Measurements from ENCODE around the gene LRRC70. TPM values are rescaled to one million over a fixed set of nuclear protein-coding genes. Genes with fewer than 3 reads are reported as not detected.

The LRRC70 gene
- total RNA-seq, 1 donor from 2014 or later, result 0.79 TPM

GRCh38 chr5:62542720-62543119 lies 35.9 kb upstream of the LRRC70 start:
- no peak overlapping the region for H3K27ac Mint-ChIP-seq
- peaks cover 5% of the 10 kb centered on the region for H3K9me3 Mint-ChIP-seq
- peaks cover 2% of the 10 kb centered on the region for H3K27me3 Mint-ChIP-seq (ENCODE audit: insufficient read depth, low read depth)
- DNase-seq (ENCODE audit: low spot score), result no peak
- no peak overlapping the region for H3K4me2 ChIP-seq
- no peaks in the 10 kb centered on the region for H4K20me1 ChIP-seq (ENCODE audit: low read depth)
- H3K36me3 Mint-ChIP-seq, result peaks cover 33% of the 10 kb centered on the region
- H3K4me1 Mint-ChIP-seq, result no peaks in the 10 kb centered on the region
- H3F3A ChIP-seq (ENCODE audit: low read depth), result no peaks in the 10 kb centered on the region
- H3K4me3 ChIP-seq, result no peak overlapping the region
- H3K79me2 ChIP-seq (ENCODE audit: low read depth), result no peaks in the 10 kb centered on the region
- TF ChIP-seq CTCF (IDR thresholded peaks at IDR 0.05), result no peak
- no peak for TF ChIP-seq EZH2phosphoT487 (IDR thresholded peaks at IDR 0.05)
- no peak for TF ChIP-seq EZH2 (IDR thresholded peaks at IDR 0.05)
- no peaks in the 10 kb centered on the region for H3K9me3 ChIP-seq (ENCODE audit: low read depth)
- H2AFZ ChIP-seq (replicated peaks), result no peak overlapping the region
- no peak overlapping the region for H3K27ac ChIP-seq
- H3K36me3 ChIP-seq, result no peaks in the 10 kb centered on the region
- no peaks in the 10 kb centered on the region for H3K4me1 ChIP-seq
- no peak overlapping the region for H3K9ac ChIP-seq
- H3K4me3 Mint-ChIP-seq, result no peak overlapping the region
- H3K27me3 ChIP-seq, result no peaks in the 10 kb centered on the region

- H3K36me3 ChIP-seq, result no peaks in the 10 kb centered on the region
- no peaks in the 10 kb centered on the region for H3K27me3 ChIP-seq
- Mint-ChIP-seq H3K27ac (no peak overlapping the region), H3K36me3 (peaks cover 23% of the 10 kb centered on the region), H3K4me1 (no peaks in the 10 kb centered on the region), H3K4me3 (no peak overlapping the region), H3K27me3 (ENCODE audit: insufficient read depth, low read depth) (no peaks in the 10 kb centered on the region), H3K9me3 (peaks cover 5% of the 10 kb centered on the region)
- H3K4me3 ChIP-seq, result no peak overlapping the region
- H3F3A ChIP-seq (ENCODE audit: low read depth), result no peaks in the 10 kb centered on the region
- H2AFZ ChIP-seq (replicated peaks), result no peak overlapping the region
- H4K20me1 ChIP-seq (ENCODE audit: low read depth), result no peaks in the 10 kb centered on the region
- H3K9me3 ChIP-seq (ENCODE audit: low read depth), result no peaks in the 10 kb centered on the region
- no peak overlapping the region for H3K4me2 ChIP-seq
- TF ChIP-seq EZH2 (IDR thresholded peaks at IDR 0.05) (no peak), CTCF (IDR thresholded peaks at IDR 0.05) (no peak), EZH2phosphoT487 (IDR thresholded peaks at IDR 0.05) (no peak)
- no peaks in the 10 kb centered on the region for H3K4me1 ChIP-seq
- DNase-seq (ENCODE audit: low spot score), result no peak
- H3K9ac ChIP-seq, result no peak overlapping the region
- no peaks in the 10 kb centered on the region for H3K79me2 ChIP-seq (ENCODE audit: low read depth)
- H3K27ac ChIP-seq, result no peak overlapping the region
Observed at GRCh38 chr5:62547945-62548630, 30.5 kb upstream of the LRRC70 start.

- Mint-ChIP-seq H3K36me3 (peaks cover 12% of the 10 kb centered on the region), H3K27me3 (ENCODE audit: insufficient read depth, low read depth) (no peaks in the 10 kb centered on the region), H3K27ac (no peak overlapping the region), H3K4me3 (no peak overlapping the region), H3K4me1 (no peaks in the 10 kb centered on the region), H3K9me3 (no peaks in the 10 kb centered on the region)
- TF ChIP-seq EZH2 (IDR thresholded peaks at IDR 0.05) (no peak), EZH2phosphoT487 (IDR thresholded peaks at IDR 0.05) (no peak), CTCF (IDR thresholded peaks at IDR 0.05) (no peak)
- Histone ChIP-seq H3F3A (ENCODE audit: low read depth) (no peaks in the 10 kb centered on the region), H3K27ac (no peak overlapping the region), H3K9ac (no peak overlapping the region), H3K27me3 (no peaks in the 10 kb centered on the region), H2AFZ (replicated peaks) (no peak overlapping the region), H3K79me2 (ENCODE audit: low read depth) (no peaks in the 10 kb centered on the region), H3K4me3 (no peak overlapping the region), H3K36me3 (no peaks in the 10 kb centered on the region), H3K4me2 (no peak overlapping the region), H4K20me1 (ENCODE audit: low read depth) (no peaks in the 10 kb centered on the region), H3K4me1 (no peaks in the 10 kb centered on the region), H3K9me3 (ENCODE audit: low read depth) (no peaks in the 10 kb centered on the region)
- DNase-seq (ENCODE audit: low spot score), result no peak
Observed at GRCh38 chr5:62550103-62550502, 28.5 kb upstream of the LRRC70 start.

Measured in neural progenitor cell (in vitro differentiated cells).